ENCODE results near the gene MTERF4.

GRCh38 chr2:241122376-241123002 lies 20.4 kb upstream of the MTERF4 start:
- TF ChIP-seq EZH2 (IDR thresholded peaks at IDR 0.05): no peak
- TF ChIP-seq, protein P1, sequence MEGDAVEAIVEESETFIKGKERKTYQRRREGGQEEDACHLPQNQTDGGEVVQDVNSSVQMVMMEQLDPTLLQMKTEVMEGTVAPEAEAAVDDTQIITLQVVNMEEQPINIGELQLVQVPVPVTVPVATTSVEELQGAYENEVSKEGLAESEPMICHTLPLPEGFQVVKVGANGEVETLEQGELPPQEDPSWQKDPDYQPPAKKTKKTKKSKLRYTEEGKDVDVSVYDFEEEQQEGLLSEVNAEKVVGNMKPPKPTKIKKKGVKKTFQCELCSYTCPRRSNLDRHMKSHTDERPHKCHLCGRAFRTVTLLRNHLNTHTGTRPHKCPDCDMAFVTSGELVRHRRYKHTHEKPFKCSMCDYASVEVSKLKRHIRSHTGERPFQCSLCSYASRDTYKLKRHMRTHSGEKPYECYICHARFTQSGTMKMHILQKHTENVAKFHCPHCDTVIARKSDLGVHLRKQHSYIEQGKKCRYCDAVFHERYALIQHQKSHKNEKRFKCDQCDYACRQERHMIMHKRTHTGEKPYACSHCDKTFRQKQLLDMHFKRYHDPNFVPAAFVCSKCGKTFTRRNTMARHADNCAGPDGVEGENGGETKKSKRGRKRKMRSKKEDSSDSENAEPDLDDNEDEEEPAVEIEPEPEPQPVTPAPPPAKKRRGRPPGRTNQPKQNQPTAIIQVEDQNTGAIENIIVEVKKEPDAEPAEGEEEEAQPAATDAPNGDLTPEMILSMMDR (IDR thresholded peaks at IDR 0.05): no peak

Measured in neural progenitor cell (in vitro differentiated cells).